NCI-H1417 treated with DMSO at 0.1 percent for 48 hours (cell line): Measurements from ENCODE around the gene SLC22A16.

Source experiments
- DNase-seq: peaks from one replicate; lab custom pipeline; 2025; lab: John Stamatoyannopoulos, UW

The SLC22A16 gene

DNA sequence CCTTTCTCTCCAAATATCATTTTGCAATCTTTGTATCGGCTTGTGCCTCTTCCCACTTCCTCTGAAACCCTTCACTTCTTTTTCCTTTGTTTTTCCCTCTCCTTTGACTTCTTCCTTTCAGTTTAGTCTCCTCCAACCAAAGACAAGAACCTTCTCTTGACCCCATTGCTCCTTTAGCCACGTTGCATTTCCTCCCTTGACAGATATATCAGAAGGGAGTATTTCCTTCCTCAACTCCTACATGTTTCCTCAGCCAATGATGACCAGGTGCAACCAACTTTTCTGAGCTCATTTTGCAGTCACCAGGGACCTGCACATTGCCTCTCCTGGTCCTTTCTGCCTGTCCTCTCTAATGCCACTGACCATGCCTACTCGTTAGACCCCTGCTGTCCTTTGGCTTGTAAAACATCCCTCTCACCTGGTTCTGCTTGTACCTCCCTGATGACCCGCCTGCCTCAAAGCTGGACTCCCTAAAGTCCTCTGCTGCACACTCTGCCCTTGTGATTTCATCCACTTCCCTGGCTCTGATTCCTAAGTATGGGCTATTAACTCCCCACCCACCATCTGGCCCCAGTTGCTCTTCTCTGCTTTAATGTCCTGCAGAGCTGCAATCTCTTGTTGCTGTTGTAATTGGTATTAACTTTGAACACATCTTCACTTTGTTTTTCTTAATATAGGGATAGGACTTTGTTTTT, 27.4 kb downstream of the SLC22A16 start:
- DNase-seq = no peak

DNA sequence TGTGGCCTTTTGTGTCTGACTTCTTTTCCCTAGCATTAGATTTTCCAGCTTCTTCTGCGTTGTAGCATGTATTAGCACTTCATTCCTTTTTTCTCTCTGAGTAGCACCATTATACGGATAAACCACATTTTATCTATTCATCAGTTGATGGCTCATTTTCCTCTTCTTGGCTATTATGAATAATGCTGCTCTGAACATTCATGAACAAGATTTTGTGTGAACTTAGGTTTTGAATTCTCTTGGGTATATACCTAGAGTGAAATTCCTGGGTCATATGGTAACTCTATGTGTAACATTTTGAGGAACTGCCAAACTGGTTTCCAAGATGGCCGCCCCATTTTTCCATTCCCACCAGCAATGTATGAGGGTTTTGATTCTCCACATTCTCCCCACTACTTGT, 28.7 kb downstream of the SLC22A16 start:
- no peak for DNase-seq

DNA sequence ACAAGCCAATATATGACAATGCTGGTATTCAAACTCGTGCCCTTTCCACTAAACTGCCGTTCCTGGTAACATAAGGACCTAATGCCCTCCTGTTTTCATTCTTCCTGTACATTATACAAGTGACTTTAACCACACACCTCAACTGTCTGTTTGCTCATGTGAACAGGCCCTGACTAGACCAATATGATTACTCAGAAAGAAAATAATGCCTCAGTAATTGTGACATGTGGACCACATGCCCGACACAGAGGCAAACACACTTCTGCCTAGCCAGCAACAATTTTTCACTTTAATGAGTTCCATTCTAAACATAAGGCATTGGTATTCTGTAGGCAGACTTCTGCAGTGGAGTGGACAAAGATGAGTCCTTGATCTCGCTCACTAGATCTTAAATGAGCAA, 30.0 kb downstream of the SLC22A16 start:
- DNase-seq = no peak

DNA sequence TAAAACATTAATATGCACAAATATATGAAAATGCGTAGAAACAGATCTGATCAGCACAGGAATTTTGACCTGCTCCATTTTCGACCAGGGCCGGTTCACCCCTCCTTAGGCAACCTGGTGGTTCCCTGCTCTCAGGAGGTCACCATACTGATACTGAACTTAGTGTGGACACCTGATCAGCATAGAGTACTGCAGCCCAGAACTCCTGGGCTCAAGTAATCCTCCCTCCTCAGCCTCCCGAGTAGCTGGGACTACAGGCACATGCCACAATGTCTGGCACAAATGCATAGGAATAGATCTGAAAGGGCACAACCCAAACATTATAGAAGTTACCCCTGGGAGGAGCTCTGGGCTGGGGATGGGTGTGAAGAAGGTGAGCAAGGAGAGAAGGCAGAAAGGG, 36.4 kb downstream of the SLC22A16 start:
- DNase-seq = no peak

DNA sequence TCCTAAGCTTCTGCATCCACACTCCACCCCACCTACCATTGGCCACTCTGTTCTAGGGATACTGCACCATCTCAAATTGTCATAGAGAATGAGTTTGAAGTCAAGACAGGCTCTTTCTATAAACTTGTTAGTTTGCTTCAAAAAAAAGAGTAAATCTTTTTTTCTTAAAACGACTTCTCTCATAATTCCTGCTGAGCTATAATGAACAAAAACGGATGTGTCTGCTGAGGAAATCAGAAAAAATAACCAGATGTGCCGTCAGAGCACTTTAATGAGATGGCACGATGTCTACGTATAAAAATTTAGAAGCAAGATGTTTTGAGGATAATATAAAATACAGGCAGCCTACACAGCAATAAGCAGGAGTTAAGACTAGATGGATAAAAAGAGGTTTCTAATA, 37.1 kb downstream of the SLC22A16 start:
- DNase-seq = no peak

DNA sequence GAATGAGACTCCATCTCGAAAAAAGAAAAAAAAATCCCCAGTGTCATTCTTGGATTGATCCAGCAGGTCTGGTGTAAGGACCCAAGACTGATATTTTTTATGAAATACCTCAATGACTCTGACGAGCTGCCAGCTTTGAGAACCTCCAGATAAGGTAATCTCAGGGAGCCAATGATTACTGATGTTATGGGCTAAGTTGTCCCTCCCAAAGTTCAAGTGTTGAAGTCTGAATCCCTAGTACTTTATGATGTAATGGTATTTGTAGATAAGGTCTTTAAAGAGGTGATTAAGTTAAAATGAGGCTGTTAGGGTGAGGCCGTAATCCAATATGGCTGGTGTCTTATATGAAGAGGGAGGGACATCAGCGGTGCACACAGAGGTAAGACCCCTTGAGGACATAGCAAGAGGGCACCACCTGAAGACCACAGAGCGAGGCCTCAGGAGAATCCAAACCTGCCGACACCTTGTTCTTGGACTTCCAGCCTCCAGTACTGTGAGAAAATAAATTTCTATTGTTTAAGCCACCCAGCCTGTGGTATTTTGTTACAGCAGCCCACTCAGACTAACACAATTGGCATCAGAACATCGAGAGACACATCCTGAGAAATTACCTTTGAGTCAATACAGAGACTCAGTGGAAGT, 41.3 kb downstream of the SLC22A16 start:
- DNase-seq = no peak

DNA sequence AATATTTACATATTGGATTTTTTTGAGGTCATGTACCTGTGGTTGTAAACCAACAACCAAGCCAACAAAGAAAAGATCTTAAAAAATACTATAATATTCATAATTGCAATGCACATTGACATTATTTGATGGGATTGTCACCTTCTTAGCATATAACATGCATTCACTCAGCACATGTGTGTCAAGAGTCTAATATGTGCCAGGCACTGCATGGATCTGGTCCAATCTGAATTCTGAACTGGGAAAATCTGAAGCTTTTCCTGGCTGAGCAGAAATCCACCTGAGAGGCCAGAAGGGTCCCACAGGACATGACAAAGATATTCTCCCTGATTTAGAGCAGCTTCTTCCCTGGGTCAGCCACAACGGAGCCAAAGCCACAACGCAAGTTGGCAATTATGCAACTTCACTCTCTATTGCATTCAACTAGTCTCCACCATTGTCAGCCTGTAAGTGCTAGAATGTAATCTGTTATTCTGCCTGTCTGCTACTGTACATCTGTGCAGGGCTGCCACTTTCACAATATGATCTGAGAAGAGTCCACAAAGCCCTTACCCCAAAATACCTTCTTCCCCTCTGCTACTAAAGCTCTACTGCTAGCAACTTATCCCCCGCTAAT, 44.0 kb downstream of the SLC22A16 start:
- DNase-seq = no peak

DNA sequence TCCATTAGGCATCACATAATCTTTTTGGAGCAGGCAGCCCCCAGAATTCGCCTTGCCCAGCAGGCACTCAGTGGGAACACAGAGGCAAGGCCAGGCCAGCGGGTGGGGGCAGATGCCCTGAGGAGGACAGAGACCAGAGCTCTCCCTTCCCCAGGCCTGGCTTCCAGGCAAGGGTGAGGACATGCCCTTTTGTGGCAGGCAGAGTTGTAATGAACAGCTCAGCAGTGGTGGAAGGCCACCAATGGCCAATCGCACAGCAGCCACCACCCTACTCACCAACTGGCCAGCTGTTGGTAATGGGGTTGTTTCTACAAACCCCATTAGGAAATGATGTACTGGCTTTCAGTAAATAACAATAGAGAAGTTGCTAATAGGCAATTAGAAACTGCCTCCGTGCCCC, 45.7 kb downstream of the SLC22A16 start:
- no peak for DNase-seq

DNA sequence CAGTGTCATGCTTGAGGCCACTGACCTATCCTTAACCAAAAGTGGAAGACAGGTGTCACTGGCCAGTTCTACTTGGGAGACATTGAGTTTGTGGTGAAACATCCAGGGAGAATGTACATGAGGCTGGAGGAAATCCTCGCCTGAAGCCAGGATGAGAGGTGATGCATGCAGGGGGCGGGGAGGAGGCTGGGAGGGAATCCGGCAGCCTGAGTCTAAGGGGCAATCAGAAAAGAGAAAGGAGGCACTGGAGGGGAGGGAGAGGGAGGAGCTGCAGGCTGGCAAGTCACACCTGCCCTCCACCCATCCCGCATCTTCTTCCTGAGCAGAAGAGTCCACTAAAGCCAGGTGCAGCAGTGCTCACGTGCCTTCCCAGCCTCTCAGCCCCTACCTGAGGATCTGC, 46.2 kb downstream of the SLC22A16 start:
- DNase-seq = no peak

DNA sequence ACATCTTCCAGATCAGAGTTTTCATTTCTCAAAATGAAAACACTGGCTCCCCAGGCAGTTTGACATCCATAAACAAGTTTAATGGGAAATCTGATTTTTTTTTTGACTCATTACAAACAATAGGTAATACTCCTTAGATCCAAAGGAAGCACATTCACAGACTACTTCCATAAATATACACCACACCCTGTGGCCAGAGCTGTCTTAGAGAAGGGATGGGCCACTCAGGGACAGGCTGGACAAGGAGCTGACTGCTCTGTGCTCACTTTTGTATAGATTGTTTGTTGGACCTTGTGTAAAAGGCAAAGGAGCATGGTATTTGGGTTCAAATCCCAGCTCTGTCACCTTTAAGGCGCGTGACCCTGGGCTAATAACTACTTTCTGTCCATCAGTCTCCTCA, 48.3 kb downstream of the SLC22A16 start:
- no peak for DNase-seq

DNA sequence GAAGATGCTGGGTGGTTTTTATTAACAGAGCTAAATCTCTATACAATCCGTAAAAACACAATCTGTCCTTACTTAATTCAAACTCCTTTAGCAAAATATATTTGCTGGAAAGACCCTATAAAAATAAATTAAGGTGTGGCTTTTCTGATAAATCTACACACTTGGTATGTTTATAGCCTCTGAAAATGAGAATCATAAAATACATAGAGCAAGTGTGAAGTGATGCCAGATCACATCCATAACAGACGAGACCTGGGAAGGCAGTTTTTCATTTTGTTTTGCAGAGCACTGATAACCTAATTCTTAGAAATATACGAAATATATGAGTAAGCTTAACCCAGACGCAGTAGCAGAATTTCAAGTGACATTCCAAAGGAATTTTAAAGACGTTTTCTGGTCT, 50.6 kb downstream of the SLC22A16 start:
- no peak for DNase-seq

DNA sequence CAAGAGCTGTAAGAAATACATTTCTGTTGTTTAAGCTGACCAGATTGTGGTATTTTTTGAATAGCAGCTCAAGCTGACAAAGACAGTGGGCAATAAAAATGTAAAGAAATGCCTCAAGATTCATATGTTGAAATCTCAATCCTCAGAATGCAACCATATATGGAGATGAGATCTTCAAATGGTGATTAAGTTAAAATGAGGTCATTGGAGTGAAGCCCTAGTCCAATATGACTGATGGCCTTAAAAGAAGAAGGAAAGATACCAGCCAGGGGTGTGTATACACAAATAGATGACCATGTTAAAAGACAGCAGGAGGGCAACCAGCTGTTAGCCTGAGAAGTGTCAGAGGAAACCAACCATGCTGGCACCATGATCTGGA, 54.0 kb downstream of the SLC22A16 start:
- no peak for DNase-seq

DNA sequence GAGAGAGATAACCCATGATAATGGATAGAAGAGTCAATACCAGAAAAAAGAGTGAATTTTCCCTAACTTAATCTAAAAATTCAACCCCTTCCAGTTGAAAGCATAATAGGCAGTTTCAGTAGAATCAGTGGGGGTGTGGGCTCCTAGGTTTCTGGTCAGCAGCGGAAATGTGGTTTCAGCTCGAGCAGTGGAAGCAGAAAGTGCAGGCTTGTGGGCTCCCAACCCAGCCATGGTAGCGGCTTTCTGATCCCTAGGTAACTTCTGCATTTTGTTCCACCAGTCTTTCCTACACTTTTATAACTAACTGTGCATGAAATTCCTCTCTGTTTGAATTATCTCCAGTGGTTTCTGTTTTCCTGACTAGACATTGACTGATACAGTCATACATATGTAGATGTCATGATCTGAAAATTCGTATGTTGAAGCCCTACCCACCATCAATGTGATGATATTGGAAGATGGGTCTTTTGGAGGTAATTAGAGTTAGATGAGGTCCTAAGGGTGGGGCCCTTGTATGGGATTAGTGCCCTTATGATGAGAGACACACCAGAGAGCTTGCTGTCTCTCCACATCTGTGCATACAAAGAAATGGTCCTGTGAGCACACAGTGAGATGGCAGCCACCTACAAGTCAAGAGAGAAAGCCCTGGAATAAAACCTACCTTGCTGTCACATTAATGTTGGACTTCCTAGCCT, 54.5 kb downstream of the SLC22A16 start:
- no peak for DNase-seq

DNA sequence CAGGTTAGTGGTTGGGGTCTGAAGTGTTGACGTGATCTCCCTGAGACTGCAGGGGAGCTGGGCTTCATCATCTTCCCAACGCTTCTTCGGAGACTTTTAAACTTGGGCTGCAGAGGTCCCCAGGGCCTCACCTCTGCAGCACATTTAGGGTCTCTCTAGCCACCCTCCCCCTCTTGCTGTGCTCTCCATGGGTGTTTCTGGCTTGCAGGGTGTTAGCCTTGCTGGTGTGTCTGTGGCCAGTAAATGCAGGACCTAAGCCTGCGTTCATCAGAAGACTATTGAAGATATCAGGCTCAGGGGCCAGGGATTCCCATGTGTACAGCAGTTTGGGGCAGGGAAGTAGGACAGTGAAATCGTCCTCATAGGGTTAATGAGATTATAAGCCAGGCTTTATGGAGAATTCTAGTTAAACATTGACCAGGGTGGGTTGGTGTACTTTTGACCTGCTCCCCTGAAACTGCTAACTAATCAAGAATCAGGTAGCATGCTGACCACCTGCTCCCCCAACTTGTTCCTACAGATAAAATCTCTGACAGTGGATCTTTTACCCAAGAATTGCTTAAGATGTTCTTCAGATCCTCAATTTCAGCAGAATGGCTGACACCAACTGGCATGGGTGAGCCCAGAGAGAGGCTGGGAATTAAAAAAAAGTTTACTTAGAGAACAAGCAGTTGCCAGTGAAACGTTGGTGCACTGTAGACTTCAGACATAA, 57.2 kb downstream of the SLC22A16 start:
- DNase-seq = no peak

DNA sequence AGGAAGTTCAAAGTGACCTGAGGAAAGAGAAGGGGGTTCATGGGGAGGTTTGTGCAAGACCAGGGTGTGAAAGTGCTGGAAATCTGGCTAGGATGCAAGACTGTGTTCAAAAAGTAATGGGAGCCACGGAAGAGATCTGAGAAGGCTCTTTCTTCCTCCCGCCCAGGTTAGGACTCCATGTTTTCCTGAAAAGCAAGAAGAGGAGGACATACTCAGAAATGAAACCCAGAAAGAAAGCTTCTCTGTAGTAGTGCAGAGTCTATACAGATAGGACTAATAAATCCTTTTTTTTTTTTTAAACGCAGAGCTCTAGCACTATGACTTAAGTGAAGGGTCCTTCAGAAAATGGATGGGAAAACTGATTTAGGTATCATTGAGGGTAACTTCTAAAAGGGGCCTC, 57.8 kb downstream of the SLC22A16 start:
- DNase-seq = no peak

DNA sequence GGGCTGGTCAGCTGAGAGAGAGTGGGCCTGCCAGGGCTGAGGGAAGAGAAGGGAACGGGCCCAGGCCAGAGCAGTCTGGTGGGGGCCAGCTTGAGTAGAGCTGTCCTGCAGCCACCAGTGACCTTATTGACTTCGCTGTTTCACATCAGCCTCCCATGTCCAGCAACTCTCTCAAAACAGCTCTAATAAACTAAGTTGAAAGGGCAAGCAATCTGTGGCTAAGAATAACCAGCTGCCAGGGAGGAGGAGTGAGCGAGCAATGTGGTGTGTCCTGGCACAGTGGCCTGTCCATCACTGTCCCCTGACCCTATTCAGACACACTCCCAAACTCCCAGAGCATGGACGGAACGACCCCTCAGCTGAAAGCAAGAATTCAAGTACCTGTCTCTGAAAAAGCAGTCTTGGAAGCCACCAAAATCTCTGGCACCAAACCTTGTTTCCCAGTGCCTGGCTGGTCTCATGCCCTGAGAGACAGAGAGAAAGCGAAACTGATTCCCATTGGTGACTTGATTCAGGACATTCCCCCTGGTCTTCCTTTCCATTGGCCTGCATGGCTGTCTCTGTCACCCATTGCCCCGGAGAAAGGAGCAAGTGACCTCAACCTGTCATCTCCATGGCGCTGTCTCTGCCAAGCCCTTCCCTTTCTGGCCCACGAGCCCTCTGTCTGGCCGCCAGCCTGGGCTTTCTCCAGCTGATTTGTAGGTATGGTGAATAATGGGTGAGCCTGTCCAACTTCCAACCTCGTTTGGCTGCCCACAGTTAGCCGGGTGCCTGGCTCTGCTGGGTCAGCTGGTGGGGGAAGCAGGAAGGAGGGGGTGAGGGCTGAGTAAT, 61.1 kb downstream of the SLC22A16 start, which contains the start of gene DDO:
Gene DDO, minus strand, starts transcription at position 490 of the 831 bp plus-strand sequence. CDS start 2,113 bp downstream, outside the sequence.
- DNase-seq = no peak

DNA sequence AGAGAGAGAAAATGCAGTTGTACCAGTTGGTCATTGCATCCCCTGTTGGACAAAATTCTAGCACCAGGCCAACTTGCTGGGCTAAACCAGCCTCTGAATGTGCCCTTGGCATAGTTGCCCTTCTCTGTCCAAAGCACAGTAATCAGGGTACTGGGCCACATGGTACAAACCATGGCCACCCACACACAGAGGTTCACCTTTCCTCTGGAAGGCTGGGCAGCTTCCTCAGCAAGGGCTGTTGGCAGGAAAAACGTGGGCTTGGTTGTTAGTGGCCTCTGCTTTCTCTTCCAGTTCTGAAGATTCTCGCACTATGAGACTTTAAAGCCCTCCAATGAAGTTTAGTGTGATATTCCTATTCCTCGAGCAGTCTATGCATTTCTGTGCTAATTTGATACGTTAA, 61.7 kb downstream of the SLC22A16 start:
- no peak for DNase-seq

DNA sequence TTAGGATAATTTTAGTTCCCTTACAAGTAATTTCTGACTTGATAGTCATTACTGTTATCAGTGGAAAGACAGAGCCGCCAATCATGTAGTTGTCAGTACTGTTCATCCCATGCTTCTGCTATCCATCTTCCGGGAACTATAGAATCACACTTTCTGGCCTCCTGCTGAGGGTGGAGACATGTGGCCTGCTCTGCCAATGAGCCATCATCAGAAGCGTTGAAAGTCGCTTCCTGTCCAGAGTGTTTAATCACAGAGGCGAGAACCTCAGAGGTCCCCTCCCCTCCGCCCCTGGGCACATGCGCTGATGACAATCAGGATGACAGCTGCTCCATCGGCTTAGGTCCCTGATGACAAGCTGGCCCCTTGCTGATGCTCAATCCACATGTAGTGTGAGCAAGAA, 64.1 kb downstream of the SLC22A16 start:
- DNase-seq = no peak

DNA sequence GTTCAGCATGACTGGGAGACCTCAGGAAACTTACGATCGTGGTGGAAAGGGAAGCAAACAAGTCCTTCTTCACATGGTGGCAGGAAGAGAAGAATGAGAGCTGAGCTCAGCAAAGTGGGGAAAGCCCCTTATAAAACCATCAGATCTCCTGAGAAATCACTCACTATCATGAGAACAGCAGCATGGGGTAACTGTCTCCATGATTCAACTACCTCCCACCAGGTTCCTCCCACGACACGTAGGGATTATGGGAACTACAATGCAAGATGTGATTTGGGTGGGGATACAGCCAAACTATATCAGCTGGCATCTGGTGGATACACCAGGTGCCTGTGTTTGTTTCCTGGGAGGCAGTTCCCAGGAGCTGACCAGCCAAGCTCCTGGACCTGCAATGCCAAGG, 65.9 kb downstream of the SLC22A16 start:
- DNase-seq = no peak

DNA sequence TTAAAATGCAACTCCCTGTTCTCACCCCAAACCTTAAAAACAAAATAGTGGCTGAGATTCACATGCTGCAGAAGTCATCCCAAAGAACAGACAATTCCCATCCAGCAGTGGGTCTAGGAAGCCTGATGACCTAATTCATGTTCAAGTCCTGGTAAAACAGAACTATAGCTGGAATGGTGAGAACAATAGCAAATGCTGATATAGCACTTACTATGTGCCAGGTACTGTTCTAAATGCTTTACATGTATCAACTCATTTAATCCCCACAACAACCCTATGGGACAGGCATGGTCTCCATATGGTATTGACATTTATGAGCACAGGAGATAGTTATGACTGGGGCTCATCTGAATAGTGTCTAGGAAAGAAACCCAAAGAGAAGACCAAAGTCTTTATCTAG, 66.6 kb downstream of the SLC22A16 start:
- DNase-seq = no peak

DNA sequence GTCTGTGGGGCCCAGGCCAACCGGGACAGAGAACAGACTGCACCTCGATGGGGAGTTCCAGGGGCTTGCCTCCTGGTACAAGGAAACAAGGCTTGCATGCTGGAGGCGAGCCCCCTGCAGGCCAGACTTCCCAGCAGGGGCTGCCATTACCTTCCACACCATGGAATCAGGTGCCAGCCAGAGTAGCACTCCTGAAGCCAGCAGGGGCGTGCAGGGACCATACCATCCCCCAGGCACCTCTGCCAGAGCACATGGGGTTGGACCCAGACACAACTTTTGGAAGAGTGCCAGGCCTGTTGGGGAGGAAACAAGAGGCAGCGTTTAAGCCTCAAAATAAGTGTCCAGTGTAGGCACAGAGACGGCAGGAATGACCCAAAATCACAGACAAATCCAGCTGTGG, 67.5 kb downstream of the SLC22A16 start:
- DNase-seq = no peak
